Activated CD8-positive, alpha-beta memory T cell treated with anti-CD3 and anti-CD28 coated beads for 24 hours (primary cell): ENCODE measurements around the gene SLC44A5.
"Not testable (repeated sequence)": the region's sequence is repeated elsewhere in the genome, so short reads cannot be mapped to it uniquely, and the experiment has no call there.

Source experiments
- DNase-seq: peaks from one replicate; pipeline ENCODE4 v3.0.0-alpha.2; 2020

The SLC44A5 gene

GRCh38 chr1:75444220-75444619 is 166.7 kb downstream of the SLC44A5 start:
- no peak for DNase-seq

- no peak for DNase-seq
These were observed 170.6 kb downstream of the SLC44A5 start for GRCh38 chr1:75440274-75440673.

- DNase-seq, result no peak
These were observed 172.6 kb downstream of the SLC44A5 start for GRCh38 chr1:75438355-75438754.

GRCh38 chr1:75431843-75432242 is 179.1 kb downstream of the SLC44A5 start:
- DNase-seq, result no peak

GRCh38 chr1:75430526-75430925 is 180.4 kb downstream of the SLC44A5 start:
- DNase-seq, result no peak

- DNase-seq, result no peak
These were observed 184.2 kb downstream of the SLC44A5 start for GRCh38 chr1:75426688-75427087.

- no peak for DNase-seq
These were observed 185.8 kb downstream of the SLC44A5 start for GRCh38 chr1:75425001-75425650.

GRCh38 chr1:75423616-75424015 is 187.3 kb downstream of the SLC44A5 start:
- no peak for DNase-seq

GRCh38 chr1:75423136-75423535 is 187.8 kb downstream of the SLC44A5 start:
- no peak for DNase-seq

GRCh38 chr1:75421371-75421770 is 189.5 kb downstream of the SLC44A5 start:
- DNase-seq, result no peak

GRCh38 chr1:75415187-75415586 is 195.7 kb downstream of the SLC44A5 start:
- DNase-seq, result no peak

GRCh38 chr1:75412616-75413015 is 198.3 kb downstream of the SLC44A5 start:
- no peak for DNase-seq

- not testable (repeated sequence) for DNase-seq
These were observed 206.2 kb downstream of the SLC44A5 start for GRCh38 chr1:75404681-75405080.

GRCh38 chr1:75403147-75403646 is 207.7 kb downstream of the SLC44A5 start:
- DNase-seq, result not testable (repeated sequence)

- DNase-seq, result no peak
These were observed 210.2 kb downstream of the SLC44A5 start for GRCh38 chr1:75400716-75401115.

GRCh38 chr1:75396745-75397144 is 214.2 kb downstream of the SLC44A5 start:
- DNase-seq, result no peak

- DNase-seq, result no peak
These were observed 214.7 kb downstream of the SLC44A5 start for GRCh38 chr1:75396260-75396659.

- no peak for DNase-seq
These were observed 216.4 kb downstream of the SLC44A5 start for GRCh38 chr1:75394386-75395139.

- DNase-seq, result no peak
These were observed 218.6 kb downstream of the SLC44A5 start for GRCh38 chr1:75392278-75392677.

GRCh38 chr1:75375476-75376447 is 235.2 kb downstream of the SLC44A5 start:
- not testable (repeated sequence) for DNase-seq

GRCh38 chr1:75373542-75374159 is 237.3 kb downstream of the SLC44A5 start:
- no peak for DNase-seq

- no peak for DNase-seq
These were observed 244.3 kb downstream of the SLC44A5 start for GRCh38 chr1:75366595-75366994.

GRCh38 chr1:75361260-75361659 is 249.7 kb downstream of the SLC44A5 start:
- DNase-seq, result no peak
